Inflammatory macrophage (primary cell): ENCODE results near the gene FERMT3.
"Not testable (repeated sequence)": the region's sequence is repeated elsewhere in the genome, so short reads cannot be mapped to it uniquely, and the experiment has no call there.

ENCODE experiments used
- DNase-seq, 2 donors: peaks; one replicate each; pipeline ENCODE4 v3.0.0-alpha.2; 2020 to 2022
- total RNA-seq, 18 experiments: gene quantifications; one replicate each; lab custom pipeline; 2026; ENCODE audit warnings: mixed read lengths in 6 of 18, inconsistent platforms in 2 of 18; lab: John Stamatoyannopoulos, UW

FERMT3 gene
- total RNA-seq: 271 to 1,002 (median 551) reads per million in 18 experiments

- peak; percentile 84 to 94 for DNase-seq
Observed at GRCh38 chr11:64206457-64207255, at the start of gene FERMT3. TSS of gene FERMT3 (plus strand) at chr11:64206721. CDS start at chr11:64207365, 644 bp downstream.

- no peak for DNase-seq
Observed at GRCh38 chr11:64157631-64158394, 48.7 kb upstream of the FERMT3 start.

- DNase-seq: no peak
Observed at GRCh38 chr11:64161037-64161436, 45.5 kb upstream of the FERMT3 start.

DNA sequence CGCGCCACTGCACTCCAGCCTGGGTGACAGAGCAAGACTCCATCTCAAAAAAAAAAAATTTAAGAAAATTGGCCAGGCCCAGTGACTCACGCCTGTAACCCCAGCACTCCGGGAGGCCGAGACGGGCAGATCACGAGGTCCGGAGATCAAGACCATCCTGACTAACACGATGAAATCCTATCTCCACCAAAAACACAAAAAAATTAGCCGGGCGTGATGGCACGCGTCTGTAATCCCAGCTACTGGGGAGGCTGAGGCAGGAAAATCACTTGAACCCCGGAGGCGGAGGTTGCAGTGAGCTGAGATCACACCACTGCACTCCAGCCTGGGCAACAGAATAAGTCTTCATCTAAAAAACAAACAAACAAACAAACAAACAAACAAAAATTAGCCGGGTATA, 43.8 kb upstream of the FERMT3 start:
- DNase-seq: not testable (repeated sequence)

DNA sequence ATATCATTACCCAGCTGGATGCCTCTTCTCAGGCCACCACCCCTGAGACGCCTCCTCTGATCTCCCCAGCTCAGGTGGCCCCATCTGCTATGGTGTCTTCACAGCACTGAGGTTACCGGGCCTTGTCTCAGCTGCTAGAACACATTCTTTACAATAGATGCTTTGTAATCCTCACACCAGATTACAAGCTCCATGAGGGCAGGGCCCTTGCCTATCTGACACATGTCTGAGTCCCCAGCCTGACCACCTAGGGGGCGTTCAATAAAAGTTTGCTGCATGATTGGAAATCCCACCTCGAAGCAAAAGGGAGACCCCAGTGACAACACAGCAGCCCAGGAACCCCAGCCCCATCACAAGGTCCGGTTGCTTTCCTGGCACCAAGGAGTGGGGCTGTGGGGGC, 42.6 kb upstream of the FERMT3 start:
- no peak for DNase-seq

GRCh38 chr11:64164392-64165312, 41.9 kb upstream of the FERMT3 start:
- no peak for DNase-seq

DNA sequence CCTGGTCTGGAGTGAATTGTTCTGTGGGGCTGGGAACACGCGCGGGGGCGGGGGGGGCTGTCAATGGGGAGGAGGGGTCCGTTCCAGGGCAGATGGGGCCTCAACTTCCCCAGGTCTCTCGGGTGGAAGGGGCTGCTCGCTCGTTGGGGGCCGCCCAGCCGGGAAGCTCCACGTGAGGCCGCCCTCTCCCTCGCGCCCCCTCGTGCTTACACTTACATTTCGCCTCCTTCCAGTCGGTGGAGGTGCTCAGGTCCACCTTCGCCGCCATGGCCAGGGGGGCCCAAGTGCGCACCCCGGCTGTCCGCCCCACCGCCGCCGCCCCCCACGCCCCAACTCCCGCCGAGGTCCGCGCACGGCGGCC, 41.1 kb upstream of the FERMT3 start:
- DNase-seq: no peak

- peak; percentile 78 to 88 for DNase-seq
Observed at GRCh38 chr11:64165842-64166635, 40.5 kb upstream of the FERMT3 start, which contains the start of gene MACROD1. TSS of gene MACROD1 (minus strand) at chr11:64166113. CDS start at chr11:64165994, 119 bp downstream.

- no peak for DNase-seq
Observed at GRCh38 chr11:64170419-64170818, 36.1 kb upstream of the FERMT3 start.

DNA sequence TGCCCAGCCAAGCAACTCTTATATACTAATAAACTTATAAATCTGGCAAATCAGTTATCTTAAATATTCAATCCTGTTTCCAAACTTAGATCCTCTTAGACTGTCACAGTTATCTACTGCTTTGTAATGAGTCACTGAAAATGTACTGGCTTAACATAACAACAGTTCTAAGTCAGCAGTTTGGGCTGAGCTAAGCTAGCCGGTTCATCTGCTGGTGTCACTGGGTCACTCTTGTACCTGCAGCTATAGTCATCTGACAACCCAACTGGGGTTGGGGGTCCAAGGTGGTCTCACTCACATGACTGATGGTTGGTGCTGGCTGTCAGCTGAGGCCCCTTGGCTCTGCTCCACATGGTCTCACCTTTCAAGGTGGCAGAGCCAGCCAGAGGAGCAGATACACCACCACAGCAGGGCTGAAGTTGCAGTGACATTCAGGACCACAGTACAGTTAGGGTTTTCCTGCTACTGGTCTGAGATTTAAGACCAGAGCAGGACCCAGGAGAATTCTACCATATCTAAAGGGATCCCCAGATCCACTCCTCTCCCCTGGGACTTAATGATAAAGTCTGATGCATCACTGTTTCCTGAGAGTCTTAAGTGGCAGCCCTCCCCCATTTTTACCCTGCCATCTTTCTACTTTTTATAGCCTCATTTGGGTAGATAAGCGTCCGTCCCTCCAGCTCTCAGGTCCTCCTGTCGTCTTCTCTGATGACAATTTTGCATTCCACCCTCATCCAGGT, 32.7 kb upstream of the FERMT3 start:
- no peak for DNase-seq

- DNase-seq: no peak
Observed at GRCh38 chr11:64176751-64177150, 29.8 kb upstream of the FERMT3 start.

DNA sequence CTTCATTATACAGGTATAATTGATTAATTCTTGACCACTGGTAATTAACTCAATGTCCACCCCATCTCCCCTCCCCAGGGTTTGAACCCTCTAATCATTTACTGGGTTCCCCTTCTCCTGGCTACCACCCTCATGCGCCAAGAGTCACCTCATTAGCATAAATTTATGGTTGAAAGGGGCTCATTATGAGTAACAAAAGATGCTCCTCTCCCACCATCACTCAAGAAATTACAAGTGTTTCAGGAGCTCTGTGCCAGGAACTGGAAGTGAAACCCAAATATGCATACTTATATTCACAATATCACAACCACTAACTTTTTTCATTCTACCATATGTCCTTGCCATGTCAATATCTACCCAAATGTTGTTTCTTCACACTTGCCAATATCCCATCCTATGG, 28.3 kb upstream of the FERMT3 start:
- DNase-seq: no peak

GRCh38 chr11:64178951-64179639, 27.4 kb upstream of the FERMT3 start:
- DNase-seq: no peak

DNA sequence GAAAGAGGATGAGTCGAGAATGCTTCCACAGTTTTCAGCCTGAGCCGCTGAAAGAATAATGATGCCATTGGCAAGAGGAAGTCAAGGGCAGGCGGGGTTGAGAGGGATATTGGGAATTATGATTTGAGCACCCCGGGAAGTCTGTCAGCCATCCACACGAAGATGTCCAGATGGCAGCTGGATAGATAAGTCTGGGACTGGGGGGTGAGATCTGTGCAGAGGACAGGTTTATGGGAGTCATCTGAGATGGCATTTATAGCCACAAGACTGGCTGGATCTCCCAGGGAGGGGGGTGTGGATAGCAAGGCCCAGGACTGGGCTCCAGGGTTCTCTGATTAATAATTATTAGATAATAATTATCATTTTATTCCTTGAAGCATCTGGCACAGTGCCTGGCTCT, 25.6 kb upstream of the FERMT3 start:
- no peak for DNase-seq

- DNase-seq: peak; percentile 90 to 95
Observed at GRCh38 chr11:64181506-64182411, 24.8 kb upstream of the FERMT3 start.

DNA sequence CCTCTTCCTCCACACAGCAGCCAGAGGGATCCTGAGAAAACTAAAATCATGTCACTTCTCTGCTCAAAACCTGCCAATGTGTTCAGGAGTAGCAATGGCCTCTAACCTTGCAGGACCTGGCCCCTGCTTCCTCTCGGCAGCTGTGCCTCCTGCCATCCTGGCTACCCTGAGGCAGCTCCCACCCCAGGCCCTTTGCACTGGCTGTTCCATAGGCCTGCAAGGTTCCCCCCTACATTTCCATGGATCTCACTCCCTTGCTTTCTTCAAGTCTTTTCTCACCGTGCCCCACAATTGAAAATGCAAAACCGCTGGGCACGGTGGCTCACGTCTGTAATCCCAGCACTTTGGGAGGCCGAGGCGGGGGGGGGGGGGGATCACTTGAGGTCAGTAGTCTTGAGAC, 22.6 kb upstream of the FERMT3 start:
- no peak for DNase-seq

DNA sequence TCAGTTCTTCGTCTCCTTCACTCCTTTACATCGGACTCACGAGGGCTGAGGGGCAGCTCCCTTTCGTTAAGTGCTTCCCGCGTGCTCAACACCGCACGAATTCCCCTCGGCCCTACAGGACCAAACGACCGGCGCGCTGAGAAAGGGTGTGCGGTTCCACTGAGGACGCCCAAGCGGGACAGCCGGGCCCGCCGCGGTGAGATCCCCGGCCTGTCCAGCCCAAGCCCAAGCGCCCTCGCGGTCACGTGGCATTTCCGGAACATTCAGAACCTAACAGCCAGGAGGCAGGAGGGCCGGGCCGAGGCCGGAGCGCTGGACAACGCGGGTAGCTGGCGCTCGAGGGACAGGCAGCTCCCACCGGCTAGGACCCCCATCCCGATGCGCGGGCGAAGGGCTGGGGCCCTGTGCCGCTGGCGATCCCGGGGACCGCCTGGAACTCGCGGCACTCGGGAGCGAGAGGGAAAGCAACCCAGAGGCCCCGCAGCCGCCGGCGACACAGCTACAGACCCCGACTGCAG, 21.3 kb upstream of the FERMT3 start:
- DNase-seq: peak; percentile 68 to 85

- peak; percentile 100 for DNase-seq
Observed at GRCh38 chr11:64185693-64186491, 20.6 kb upstream of the FERMT3 start, which contains the start of gene STIP1. TSS of gene STIP1 (plus strand) at chr11:64186171. CDS start at chr11:64186262, 91 bp downstream.
